Peyer's patch (tissue), 4 donors: Measurements from ENCODE around the gene IFFO2. TPM values are rescaled to one million over a fixed set of nuclear protein-coding genes. Genes with fewer than 3 reads are reported as not detected.
A peak's percentile ranks its signal among the peaks of the same experiment; 100 is the strongest.

Source experiments
- DNase-seq, 3 donors: peaks; one replicate each; pipeline ENCODE4 v3.0.0-alpha.2; 2017 to 2019
- H3K27ac ChIP-seq, 4 donors: fragments of 200-600 bp; sonication (generic); one replicate each; pipeline ENCODE4 v1.5.1; 2016 to 2019
- H3K27me3 ChIP-seq, 2 donors: fragments of 200-600 bp; sonication (generic); one replicate each; pipeline ENCODE4 v1.5.1; 2019
- H3K36me3 ChIP-seq, 3 donors: fragments of 200-600 bp; sonication (generic); one replicate each; pipeline ENCODE4 v1.5.1; 2016 to 2019
- H3K4me1 ChIP-seq, 4 donors: fragments of 200-600 bp; sonication (generic); one replicate each; pipeline ENCODE4 v1.5.1; 2016 to 2019
- H3K4me3 ChIP-seq, 4 donors: fragments of 200-600 bp; sonication (generic); 1 replicate in 3 of 4; 2 replicates in 1 of 4; pipeline ENCODE4 v1.5.1; 2016 to 2019; ENCODE audit warnings: mild to moderate bottlenecking in 1 of 4
- H3K9me3 ChIP-seq, 4 donors: fragments of 200-600 bp; sonication (generic); one replicate each; pipeline ENCODE4 v1.5.1; 2016 to 2019; ENCODE audit warnings: mild to moderate bottlenecking in 1 of 4
- CTCF ChIP-seq, 6 experiments: fragments of 450-650 bp in 4 of 6; fragments of 200-600 bp in 2 of 6; sonication (generic) in 1 of 6; IDR thresholded peaks; one replicate each; pipeline ENCODE4 v1.5.1; 2017 to 2019; ENCODE audit warnings: antibody characterized with exemption in 6 of 6, mild to moderate bottlenecking in 3 of 6, moderate library complexity in 1 of 6
- POLR2A ChIP-seq, 2 donors: fragments of 450-650 bp; IDR thresholded peaks; one replicate each; pipeline ENCODE4 v1.5.1; 2017; ENCODE audit warnings: antibody characterized with exemption in 2 of 2, mild to moderate bottlenecking in 2 of 2, moderate library complexity in 2 of 2
- total RNA-seq, 4 donors: library from RNA; depleted of rRNA; stranded (reverse); fragments of >200 nt; gene quantifications; one replicate each; pipeline ENCODE4 v1.1.0, GENCODE V29; 2016

The IFFO2 gene
- total RNA-seq, 4 donors from 2014 or later: 1.9 to 14.9 (median 3.8) TPM

- H3K4me3 ChIP-seq: peak overlapping the region; percentile 9 to 31 (median 26)
- peaks cover 0 to 45% (median 26%) of the 10 kb centered on the region in 4 donors for H3K4me1 ChIP-seq
- peak overlapping the region; percentile 65 to 87 (median 86) for H3K27ac ChIP-seq
- peak in 2 of 3 donors; percentile 58 to 65 for DNase-seq
- H3K36me3 ChIP-seq: no peaks in the 10 kb centered on the region
- no peaks in the 10 kb centered on the region for H3K9me3 ChIP-seq
- TF ChIP-seq POLR2A (IDR thresholded peaks at IDR 0.05) (no peak), CTCF (IDR thresholded peaks at IDR 0.05) (no peak)
- no peaks in the 10 kb centered on the region for H3K27me3 ChIP-seq
Measured at GRCh38 chr1:18927082-18927653, 29.3 kb downstream of the IFFO2 start.

GRCh38 chr1:18926315-18927081 lies 30.0 kb downstream of the IFFO2 start:
- TF ChIP-seq POLR2A (IDR thresholded peaks at IDR 0.05) (no peak), CTCF (IDR thresholded peaks at IDR 0.05) (peak in 1 of 6 experiments; percentile 9)

GRCh38 chr1:18925279-18925678 lies 31.2 kb downstream of the IFFO2 start:
- Histone ChIP-seq H3K27ac (no peak overlapping the region), H3K36me3 (peaks cover 0 to 3% (median 0%) of the 10 kb centered on the region in 3 donors), H3K4me3 (no peak overlapping the region), H3K27me3 (no peaks in the 10 kb centered on the region), H3K4me1 (peaks cover 0 to 57% (median 22%) of the 10 kb centered on the region in 4 donors), H3K9me3 (no peaks in the 10 kb centered on the region)
- TF ChIP-seq CTCF (IDR thresholded peaks at IDR 0.05) (no peak), POLR2A (IDR thresholded peaks at IDR 0.05) (no peak)
- no peak for DNase-seq

More at GRCh38 chr1:18926315-18927081, 30.0 kb downstream of the IFFO2 start:
- Histone ChIP-seq H3K27ac (peak overlapping the region; percentile 65 to 87 (median 86)), H3K27me3 (no peaks in the 10 kb centered on the region), H3K36me3 (no peaks in the 10 kb centered on the region), H3K4me3 (peak overlapping the region; percentile 9 to 31 (median 26)), H3K4me1 (peaks cover 0 to 51% (median 23%) of the 10 kb centered on the region in 4 donors), H3K9me3 (no peaks in the 10 kb centered on the region)
- DNase-seq: peak in 2 of 3 donors; percentile 82 to 89

GRCh38 chr1:18924221-18924691 lies 32.2 kb downstream of the IFFO2 start:
- Histone ChIP-seq H3K4me3 (no peak overlapping the region), H3K27me3 (no peaks in the 10 kb centered on the region), H3K27ac (peak overlapping the region in 3 of 4 donors; percentile 25 to 82 (median 82)), H3K36me3 (peaks cover 0 to 4% (median 0%) of the 10 kb centered on the region in 3 donors), H3K4me1 (peaks cover 0 to 57% (median 22%) of the 10 kb centered on the region in 4 donors), H3K9me3 (no peaks in the 10 kb centered on the region)
- no peak for TF ChIP-seq POLR2A (IDR thresholded peaks at IDR 0.05)
- no peak for TF ChIP-seq CTCF (IDR thresholded peaks at IDR 0.05)
- DNase-seq: no peak

GRCh38 chr1:18923756-18924211 lies 32.7 kb downstream of the IFFO2 start:
- TF ChIP-seq CTCF (IDR thresholded peaks at IDR 0.05): no peak
- no peak for TF ChIP-seq POLR2A (IDR thresholded peaks at IDR 0.05)
- H3K9me3 ChIP-seq: no peaks in the 10 kb centered on the region
- peaks cover 0 to 4% (median 0%) of the 10 kb centered on the region in 3 donors for H3K36me3 ChIP-seq
- peaks cover 0 to 57% (median 22%) of the 10 kb centered on the region in 4 donors for H3K4me1 ChIP-seq
- DNase-seq: no peak
- no peak overlapping the region for H3K4me3 ChIP-seq
- H3K27me3 ChIP-seq: no peaks in the 10 kb centered on the region
- H3K27ac ChIP-seq: peak overlapping the region in 2 of 4 donors; percentile 82
